HG03196 (cell line): Measurements from ENCODE around the gene RAB29.

Experiments used
- ATAC-seq: cut with Tn5 transposase; IDR thresholded peaks from one replicate; pipeline ENCODE4 v1.9.1; 2021; ENCODE audit not compliant: unreplicated experiment

The RAB29 gene

DNA sequence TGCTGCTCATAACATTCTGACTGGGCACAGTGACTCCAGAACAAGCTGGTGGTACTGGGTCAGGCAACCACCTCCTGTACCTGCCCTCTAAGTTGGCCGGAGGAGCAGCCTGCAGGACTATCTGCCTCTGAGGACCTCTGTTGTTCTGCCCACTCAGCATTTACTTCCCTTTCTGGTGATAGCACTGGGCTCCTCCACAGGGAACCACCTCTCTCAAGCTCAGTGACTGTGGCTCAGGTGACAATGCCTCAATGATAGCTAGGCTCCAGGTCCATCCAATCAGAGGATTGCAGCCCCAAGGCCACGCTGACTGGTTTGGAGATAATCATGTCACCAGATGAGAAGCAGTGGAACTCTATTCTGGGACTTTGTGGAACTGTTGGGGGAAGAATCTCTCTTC, 21.9 kb upstream of the RAB29 start:
- no peak for ATAC-seq

DNA sequence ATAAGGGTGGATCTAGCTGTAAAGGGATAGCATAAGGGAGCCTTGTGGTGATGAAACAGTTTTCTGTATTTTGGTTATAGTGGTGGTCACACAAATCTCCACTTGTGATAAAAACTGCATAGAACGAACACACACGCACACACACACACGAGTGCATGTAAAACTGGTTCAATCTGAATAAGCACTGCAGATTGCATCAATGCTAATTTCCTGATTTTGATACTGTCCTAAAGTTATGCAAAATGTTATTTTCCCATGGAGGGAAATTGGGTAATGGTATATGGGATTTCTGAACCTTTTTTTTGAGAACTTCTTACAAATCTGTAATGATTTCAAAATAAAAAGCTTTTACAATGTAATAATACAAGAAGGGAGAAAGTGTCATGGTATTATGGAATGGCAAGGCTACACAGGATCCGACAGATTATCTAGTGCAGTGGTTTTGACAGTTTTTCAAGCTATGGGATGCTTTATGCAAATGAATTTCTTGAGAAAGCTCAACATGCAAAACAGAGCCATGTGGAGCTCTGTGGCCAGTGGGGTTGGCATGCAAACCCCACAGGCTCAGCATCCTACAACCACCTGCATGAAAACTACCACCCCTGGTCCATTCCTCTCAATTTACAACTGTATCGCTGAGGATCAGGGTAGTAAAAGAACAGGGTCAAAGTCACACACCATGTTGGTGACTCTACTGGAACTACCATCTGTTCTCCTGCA, 18.9 kb upstream of the RAB29 start:
- ATAC-seq: no peak

DNA sequence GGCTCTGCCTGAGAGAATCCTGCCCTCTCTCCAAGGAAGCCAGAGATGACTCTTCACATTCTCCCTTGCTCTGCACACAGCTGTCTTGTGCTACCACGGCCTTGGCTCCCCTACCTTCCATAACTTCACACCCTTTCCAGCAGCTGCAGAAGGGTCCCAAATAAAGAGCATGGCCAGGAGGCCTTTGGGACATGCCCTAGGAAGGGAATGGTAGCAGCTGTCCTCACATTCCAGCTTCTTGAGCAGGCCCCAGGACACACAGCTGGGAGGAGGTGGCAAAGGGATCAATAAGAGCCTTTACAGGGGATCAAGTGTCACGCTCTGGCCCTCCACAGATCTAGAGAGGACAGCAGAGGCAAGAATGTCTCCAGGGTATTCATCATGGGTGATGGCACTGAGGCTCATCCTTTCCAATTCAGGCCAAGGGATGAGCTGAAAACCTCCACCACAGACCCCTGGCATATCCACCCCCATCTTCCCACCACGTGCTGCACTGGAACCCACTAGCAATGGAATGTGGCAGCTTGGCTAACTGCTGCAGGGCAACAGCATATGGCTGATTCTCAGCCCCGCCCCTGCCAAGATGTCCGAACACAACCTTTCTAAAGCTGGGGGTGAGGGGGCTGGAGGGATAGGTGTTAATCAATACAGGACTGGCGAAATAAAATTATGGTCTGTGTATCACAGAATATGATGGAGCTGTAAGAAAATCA, 17.8 kb upstream of the RAB29 start:
- no peak for ATAC-seq

DNA sequence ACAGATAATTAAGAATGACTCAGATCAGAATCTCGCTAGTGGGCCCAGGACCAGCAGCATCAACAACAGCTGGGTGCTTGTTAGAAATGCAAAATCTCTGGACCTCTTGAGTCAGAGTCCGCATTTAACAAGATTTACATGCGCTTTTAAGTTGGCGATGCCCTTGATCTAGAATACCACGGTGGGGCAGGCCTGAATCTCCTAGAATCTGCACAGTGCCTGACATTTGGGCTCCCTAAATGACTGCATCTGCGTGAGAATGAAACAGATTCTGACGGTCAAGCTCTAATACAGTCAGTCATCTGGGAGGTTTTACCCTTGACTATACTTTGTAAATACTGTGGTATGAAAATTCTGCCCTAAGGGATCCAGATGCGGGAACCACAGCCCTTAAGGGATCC, 17.2 kb upstream of the RAB29 start:
- ATAC-seq: no peak

DNA sequence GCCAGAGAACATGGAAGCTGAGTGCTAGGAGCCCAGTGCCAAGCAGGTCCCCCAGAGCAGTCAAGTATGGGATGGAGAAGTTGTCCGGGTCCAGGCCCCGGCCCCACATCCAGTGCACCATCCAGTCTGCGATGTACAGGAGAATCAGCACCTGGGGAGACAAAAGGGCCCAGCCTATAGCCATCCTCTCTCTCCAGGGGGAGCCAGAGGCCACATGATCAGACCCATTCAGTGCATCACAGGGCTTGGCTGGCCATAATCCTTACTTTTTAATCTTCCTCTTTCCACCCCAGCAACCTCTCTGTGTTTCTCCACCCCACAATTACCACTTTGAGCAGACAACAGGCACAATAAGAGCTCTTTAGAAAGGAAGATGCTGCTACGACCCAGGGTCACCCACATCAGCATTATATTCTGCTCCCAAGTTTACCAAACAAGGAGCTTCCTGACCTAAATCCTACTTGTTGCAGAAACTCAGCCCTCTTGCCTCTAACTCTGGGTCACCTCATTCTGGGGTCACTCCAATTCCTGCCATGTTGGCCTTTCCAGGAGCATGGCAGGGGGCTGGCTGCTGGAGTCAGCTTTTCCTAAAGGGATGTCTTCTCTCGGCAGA, 16.4 kb upstream of the RAB29 start:
- no peak for ATAC-seq

DNA sequence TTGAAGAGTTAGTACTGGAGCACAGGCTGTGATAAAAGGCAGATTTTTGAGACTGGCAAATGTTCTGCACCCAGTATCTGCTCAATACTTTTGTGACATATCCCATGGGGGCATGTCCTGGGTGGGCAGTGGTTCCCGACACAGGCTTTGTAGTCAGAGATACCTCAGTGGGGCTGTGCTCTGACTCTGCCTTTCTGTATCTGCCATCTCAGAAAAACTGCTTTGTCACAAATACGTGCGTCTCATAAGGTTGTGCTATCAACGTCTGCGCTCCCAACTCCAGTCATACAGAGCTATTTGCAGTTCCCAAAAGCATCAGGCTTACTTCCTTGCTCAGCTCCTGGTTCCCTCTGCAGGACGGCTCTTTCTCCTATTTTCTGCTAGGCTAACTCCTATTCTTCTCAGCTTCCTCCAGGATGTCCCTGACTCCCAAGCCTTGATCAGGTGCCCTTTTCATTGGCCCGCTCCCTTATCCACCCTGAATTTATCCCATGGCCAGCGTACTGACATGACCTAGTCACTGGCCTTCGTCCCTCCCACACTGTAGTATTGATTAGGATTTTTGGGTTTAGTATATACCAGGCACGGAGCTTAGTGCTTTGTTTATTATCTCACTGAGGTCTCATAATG, 12.1 kb upstream of the RAB29 start:
- ATAC-seq: no peak

DNA sequence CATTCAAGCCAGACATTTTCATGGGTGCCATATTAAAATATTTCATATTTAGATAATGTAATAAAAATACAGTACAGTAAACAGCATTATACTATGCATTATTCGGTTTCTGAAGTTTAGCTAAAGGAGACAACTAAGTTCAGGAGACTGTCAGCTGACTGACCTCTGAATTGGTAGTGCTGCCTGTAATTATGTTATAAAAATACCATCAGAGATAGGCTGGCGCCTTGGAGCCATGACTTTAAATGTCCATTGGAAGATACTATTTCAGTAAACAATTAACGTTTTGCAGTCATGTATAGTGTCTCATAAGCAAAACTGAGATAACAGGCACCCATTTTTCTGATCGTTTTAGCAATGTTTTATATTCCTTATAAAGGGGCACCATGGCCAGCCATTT, 11.3 kb upstream of the RAB29 start:
- no peak for ATAC-seq

DNA sequence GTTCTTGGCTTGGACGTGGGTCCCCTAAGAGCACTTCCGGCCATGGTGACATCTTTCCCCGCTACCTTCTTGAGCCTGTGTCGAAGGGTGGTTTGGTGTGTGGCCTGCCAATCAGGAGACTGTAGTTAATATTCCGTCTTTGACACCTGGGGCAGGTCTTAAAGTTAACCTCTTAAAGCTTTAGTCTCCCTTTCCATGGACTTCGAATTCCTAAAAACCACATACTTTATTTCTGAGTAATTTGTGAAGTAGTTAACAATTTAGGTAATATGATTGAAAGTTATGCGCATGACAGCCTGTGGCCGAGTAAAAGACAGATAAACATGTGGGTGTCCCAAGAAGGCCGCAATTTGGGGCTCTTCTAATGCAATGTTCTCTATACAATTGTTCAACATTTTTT, 10.2 kb upstream of the RAB29 start:
- no peak for ATAC-seq

DNA sequence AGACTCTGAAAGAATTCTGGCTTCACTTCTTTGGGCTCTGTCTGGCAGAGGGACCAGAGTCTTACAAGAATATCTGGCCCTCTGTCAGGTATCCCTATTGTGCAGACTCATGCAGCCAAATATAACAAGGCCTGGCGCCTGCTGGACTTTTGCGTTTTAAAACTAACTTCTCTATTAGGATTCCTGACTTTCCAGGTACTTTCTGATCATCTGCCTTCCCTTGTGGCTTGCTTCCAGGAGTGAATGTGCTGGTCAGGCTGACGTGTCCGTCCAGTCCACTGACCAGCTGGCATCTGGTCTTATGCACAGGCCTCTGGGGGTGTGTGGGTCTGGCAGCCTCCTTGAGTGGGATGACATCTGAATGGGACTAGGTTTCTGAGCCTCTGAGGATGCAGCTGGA, 8.6 kb upstream of the RAB29 start:
- no peak for ATAC-seq

DNA sequence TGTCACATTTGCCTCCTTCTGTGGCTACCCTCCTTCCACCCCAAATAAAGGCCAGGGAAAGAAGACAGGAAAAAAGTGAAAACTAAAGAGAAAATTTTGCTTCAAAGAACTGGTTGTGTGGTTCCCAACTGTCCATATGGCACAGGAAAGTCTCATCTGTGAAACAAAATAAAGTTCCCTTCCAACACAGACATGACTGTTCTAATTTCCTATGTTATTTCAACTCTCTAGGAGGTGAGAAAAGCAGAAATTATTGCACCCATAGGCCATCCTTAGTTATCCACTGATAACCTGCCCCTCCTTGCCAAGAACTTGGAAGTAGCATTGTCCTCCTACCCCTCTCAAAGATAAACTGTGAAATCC, 8.1 kb upstream of the RAB29 start:
- ATAC-seq: no peak

DNA sequence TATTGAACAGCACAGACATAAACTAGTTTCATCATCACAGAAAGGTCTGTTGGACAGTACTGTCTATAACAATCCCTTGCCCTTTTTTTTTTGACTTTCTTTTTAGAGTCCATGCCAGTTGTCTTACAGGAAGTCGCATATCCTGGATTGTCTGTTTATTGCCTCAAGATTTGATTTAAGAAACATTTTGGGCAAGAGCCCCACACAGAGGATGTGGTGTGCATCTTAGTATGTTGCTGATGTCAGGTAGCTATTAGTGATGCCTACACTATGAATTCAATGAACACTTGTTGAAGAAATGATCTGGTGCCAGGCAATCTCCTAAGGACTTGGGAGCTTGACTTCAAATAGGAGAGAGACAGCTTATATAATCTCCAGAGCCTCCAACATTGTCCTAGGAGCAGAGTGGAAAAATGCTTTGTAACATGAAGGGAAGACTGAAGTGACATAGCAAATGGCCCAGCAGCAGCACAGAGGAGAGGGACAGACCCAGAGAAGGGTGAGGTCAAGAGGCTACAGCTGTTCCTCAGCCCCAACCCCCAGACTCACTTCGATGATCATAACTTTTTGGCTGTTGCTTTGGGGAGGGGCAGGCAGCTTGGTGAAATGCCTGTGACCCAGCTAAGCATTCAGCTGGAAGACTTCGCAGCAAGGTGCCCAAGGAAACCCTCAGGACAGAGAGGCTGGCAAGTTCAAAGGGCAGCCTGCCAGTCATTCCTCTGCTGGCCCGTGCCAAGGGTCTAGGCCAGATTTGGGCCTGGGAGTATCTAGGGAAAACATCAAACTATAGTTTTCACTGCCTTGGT, 7.5 kb upstream of the RAB29 start:
- no peak for ATAC-seq

DNA sequence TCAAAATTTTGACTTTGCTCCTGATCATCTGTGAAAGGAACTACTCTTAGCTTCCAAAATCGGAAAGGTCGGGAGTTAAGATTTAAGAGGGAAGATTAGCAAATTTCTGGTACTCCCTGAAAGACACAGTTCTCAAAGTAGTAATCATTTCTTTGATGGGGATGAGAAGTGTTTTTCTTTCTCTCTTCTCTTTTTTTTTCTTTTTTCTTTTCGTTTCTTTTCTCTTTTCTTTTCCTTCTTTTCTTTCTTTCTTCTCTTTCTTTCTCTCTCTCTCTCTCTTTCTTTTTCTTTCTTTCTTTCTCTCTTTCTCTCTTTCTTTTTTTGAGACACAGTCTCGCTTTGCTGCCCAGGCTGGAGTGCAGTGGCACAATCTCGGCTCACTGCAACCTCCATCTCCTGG, 5.1 kb upstream of the RAB29 start:
- no peak for ATAC-seq

DNA sequence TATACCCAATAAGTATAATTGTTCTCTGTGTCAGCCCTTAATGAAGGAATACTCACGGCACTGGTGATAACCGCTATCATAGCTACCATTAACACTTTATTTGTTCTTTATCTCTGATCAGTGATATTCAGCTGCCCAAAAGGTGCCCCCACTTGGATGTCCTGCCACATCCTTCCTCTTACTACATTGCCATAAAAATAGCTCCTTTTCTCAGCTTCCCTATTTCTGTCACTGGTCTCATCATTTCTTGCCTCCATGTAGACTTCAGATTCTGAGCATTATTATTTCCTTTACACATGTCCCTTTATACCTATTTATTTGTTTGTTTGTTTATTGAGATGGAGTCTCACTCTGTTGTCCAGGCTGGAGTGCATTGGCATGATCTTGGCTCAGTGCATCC, 2.7 kb upstream of the RAB29 start:
- no peak for ATAC-seq

DNA sequence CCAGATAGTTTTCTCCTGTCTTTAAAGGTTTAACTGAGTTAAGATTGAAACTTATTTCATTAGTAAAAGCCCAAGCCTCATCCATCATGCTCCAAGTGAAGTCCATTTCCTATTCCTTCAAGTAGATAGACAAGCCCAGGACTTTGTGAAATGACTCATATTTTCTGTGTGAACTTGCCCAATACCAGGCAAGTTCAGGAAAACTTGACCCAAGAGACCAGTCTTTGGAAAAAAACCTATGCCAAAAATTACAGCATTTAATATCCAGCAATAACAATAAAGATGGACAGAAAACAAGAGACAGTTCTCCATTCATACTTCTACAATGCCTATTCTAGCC, 405 bp upstream of the RAB29 start:
- no peak for ATAC-seq

DNA sequence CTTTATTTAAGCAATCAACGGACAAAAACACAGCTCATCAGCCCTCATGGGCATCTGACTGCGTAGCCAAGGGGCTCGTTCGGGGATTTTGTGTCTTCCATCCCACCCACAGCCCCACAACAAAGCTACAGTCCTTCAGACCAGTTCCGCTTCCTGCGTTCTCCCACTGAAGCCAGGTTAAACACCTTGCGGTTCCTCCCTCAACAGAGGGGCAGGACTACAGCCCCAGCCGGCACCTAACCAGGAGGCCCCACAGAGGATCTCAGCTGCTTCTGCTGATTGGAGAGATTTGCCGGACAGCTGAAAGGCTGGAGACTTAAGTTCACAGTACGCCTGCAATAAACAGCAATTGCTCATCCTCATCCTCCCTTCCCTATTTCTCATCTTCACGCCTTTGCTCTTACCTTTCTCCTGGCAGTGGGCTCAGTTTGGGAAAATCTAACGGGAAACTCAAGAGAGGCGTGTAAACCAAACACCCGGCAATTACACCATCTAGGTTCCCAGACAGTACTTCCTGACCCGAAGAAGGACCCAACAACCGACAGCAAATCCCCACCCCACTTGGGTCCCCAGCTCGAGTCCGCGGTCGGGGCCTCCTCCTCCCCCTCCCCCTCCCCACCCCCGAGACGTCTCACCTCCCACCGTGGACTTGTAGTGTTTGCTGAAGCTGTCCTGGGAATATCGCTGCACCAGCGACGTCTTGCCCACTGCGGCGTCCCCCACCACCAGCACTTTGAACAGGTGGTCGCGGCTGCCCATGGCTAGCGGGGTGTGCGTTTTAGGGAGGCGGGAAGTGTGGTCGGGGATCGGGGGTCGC, 876 bp downstream of the RAB29 start:
- ATAC-seq: no peak

DNA sequence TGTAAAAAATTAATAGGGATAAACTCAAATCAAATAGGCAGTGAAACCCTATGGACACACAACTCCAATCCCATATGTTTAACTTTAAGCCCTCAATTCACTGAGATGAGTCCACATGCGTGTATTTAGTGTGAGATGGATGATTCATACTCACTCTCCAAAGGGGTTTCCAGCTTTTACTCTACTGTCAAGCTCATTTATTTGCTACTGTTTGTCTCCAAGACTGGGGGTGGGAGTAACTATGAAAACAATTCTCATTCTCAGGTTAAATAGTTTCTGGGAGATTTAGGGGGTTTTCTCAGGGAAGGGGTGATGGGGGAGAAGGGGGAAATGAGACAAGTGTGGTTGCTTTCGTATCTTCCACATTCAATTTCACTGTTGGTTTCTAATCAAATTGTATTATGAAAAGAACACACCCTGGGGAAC, 2.7 kb downstream of the RAB29 start:
- no peak for ATAC-seq

DNA sequence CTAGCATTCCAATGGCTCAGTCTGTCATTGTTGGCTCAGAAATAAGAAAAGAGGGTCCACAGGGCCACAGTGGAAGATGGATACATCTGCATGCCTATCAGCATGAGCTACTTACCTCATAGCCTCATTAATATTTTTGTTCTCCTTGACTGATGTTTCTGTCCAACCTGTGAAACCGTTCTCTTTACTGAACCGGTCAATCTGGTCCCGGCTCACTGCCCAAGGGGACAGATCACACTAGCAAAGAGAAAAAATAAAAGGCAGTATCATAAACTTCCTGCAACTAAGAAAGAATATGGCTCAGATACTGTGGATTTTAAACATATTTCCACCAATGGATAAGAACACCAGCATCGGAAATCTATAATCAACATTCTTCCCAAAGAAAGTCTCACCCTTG, 4.7 kb downstream of the RAB29 start:
- ATAC-seq: no peak

DNA sequence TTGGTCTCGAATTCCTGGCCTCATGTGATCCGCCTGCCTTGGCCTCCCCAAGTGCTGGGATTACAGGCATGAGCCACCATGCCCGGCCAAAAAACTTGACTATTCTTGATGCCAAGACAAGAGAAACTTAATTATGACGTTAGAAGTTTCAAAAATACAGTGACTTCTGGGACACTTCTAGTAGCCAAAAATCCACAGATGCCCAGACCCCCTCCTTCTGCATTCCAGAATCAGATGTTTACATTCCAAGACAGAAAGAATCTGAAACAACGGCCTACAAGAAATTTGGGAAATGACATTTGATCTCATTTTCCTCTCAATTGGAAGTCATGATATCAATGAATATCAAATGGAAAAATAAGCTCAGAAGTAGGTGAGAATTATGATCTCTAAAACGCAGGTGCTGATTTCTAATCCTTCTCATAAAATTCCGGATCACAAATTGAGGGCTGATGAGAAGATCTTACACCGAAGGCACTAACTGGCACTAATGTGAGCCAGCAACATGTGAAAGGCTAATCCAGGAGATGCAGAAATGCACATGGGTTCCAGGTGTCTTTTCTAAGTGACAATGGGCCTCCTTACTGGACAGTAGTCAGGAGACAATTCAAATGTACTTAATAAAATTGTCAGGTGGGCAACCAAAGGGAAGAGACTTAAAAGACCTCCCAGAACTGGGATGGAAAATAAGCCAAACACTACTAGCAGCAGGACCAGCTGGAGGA, 5.5 kb downstream of the RAB29 start:
- ATAC-seq: no peak

DNA sequence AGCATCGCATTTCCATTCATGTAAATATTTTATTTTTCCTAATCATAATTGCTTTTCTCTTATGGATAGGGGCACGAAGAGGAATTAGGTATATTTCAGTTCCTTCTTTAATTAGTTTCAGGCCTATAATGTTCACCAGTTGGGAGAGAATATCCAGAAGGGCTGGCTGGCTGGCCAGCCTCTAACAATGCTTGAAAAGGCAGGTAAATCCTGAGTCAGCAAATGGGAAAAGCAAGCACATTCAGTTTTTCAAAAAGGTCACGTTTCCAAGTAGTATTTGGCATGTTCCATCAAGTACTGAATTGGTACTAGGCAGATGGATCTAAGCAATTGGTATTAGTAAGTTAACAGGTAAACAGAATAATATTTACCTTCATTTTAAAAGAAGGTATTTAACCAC, 8.0 kb downstream of the RAB29 start:
- no peak for ATAC-seq

DNA sequence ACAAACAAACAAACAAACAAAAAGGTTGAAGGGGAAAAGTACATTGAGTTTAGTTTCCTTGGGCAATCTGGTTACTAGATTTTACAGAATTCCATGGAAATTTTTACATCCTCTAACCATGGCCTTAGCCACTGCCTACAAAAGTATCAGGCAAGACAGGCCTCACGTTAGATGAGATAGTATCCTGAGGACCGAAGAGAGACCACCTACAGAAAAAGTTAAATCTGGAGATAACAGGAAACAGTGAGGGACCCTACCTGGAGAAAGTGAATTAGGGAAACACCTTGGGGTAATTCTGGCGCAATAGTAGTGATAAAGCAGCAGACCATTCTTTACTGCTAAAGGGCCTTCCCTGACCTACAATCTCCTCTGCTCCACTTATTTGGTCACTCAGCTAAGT, 8.7 kb downstream of the RAB29 start:
- no peak for ATAC-seq
